Neuron (in vitro differentiated cells): ENCODE measurements around the gene NID1.

Source experiments
- H2AFZ ChIP-seq: one replicate; pipeline ENCODE4 v1.6.1; 2013; ENCODE audit warnings: low read depth, mild to moderate bottlenecking, inconsistent platforms, low read length, moderate library complexity
- H3K27me3 ChIP-seq: one replicate; pipeline ENCODE4 v1.6.1; 2013; ENCODE audit warnings: low read length; ENCODE audit not compliant: insufficient read depth
- H3K36me3 ChIP-seq: one replicate; pipeline ENCODE4 v1.6.1; 2013; ENCODE audit warnings: low read length; ENCODE audit not compliant: insufficient read depth
- H3K4me1 ChIP-seq: one replicate; pipeline ENCODE4 v1.6.1; 2013; ENCODE audit warnings: low read length; ENCODE audit not compliant: insufficient read depth
- H3K4me3 ChIP-seq: 2 replicates; pipeline ENCODE4 v1.5.1; 2013; ENCODE audit warnings: mild to moderate bottlenecking, low read length, moderate library complexity
- H3K9me3 ChIP-seq: one replicate; pipeline ENCODE4 v1.6.1; 2013; ENCODE audit warnings: low read length

NID1 gene

GRCh38 chr1:236044341-236044740 lies 20.5 kb downstream of the NID1 start:
- no peaks in the 10 kb centered on the region for H3K36me3 ChIP-seq
- no peak overlapping the region for H2AFZ ChIP-seq
- H3K4me3 ChIP-seq = no peak overlapping the region
- H3K27me3 ChIP-seq = no peaks in the 10 kb centered on the region
- peaks cover 5% of the 10 kb centered on the region for H3K9me3 ChIP-seq
- no peaks in the 10 kb centered on the region for H3K4me1 ChIP-seq

- Histone ChIP-seq H2AFZ (no peak overlapping the region), H3K27me3 (no peaks in the 10 kb centered on the region), H3K4me1 (no peaks in the 10 kb centered on the region), H3K4me3 (no peak overlapping the region), H3K36me3 (no peaks in the 10 kb centered on the region), H3K9me3 (peaks cover 5% of the 10 kb centered on the region)
These were observed 23.0 kb downstream of the NID1 start for GRCh38 chr1:236041631-236042618.

- H3K27me3 ChIP-seq = no peaks in the 10 kb centered on the region
- H3K9me3 ChIP-seq = peaks cover 5% of the 10 kb centered on the region
- no peak overlapping the region for H3K4me3 ChIP-seq
- H3K36me3 ChIP-seq = no peaks in the 10 kb centered on the region
- H3K4me1 ChIP-seq = no peaks in the 10 kb centered on the region
- no peak overlapping the region for H2AFZ ChIP-seq
These were observed 24.9 kb downstream of the NID1 start for GRCh38 chr1:236039740-236040685.

- Histone ChIP-seq H2AFZ (no peak overlapping the region), H3K27me3 (no peaks in the 10 kb centered on the region), H3K4me3 (no peak overlapping the region), H3K36me3 (no peaks in the 10 kb centered on the region), H3K9me3 (peaks cover 2% of the 10 kb centered on the region), H3K4me1 (no peaks in the 10 kb centered on the region)
These were observed 26.9 kb downstream of the NID1 start for GRCh38 chr1:236038034-236038433.

GRCh38 chr1:236035681-236036101 lies 29.2 kb downstream of the NID1 start:
- H2AFZ ChIP-seq = no peak overlapping the region
- no peaks in the 10 kb centered on the region for H3K36me3 ChIP-seq
- no peaks in the 10 kb centered on the region for H3K9me3 ChIP-seq
- H3K4me1 ChIP-seq = no peaks in the 10 kb centered on the region
- no peak overlapping the region for H3K4me3 ChIP-seq
- no peaks in the 10 kb centered on the region for H3K27me3 ChIP-seq

- no peaks in the 10 kb centered on the region for H3K36me3 ChIP-seq
- H3K9me3 ChIP-seq = no peaks in the 10 kb centered on the region
- H2AFZ ChIP-seq = no peak overlapping the region
- H3K4me3 ChIP-seq = no peak overlapping the region
- no peaks in the 10 kb centered on the region for H3K4me1 ChIP-seq
- H3K27me3 ChIP-seq = no peaks in the 10 kb centered on the region
These were observed 31.6 kb downstream of the NID1 start for GRCh38 chr1:236033336-236033735.

GRCh38 chr1:236030534-236030933 lies 34.4 kb downstream of the NID1 start:
- H3K36me3 ChIP-seq = no peaks in the 10 kb centered on the region
- H3K4me1 ChIP-seq = no peaks in the 10 kb centered on the region
- no peak overlapping the region for H2AFZ ChIP-seq
- no peaks in the 10 kb centered on the region for H3K27me3 ChIP-seq
- no peaks in the 10 kb centered on the region for H3K9me3 ChIP-seq
- H3K4me3 ChIP-seq = no peak overlapping the region

GRCh38 chr1:236029428-236029940 lies 35.4 kb downstream of the NID1 start:
- Histone ChIP-seq H3K36me3 (no peaks in the 10 kb centered on the region), H2AFZ (no peak overlapping the region), H3K9me3 (no peaks in the 10 kb centered on the region), H3K4me3 (no peak overlapping the region), H3K4me1 (no peaks in the 10 kb centered on the region), H3K27me3 (no peaks in the 10 kb centered on the region)

GRCh38 chr1:236027104-236027503 lies 37.8 kb downstream of the NID1 start:
- Histone ChIP-seq H3K27me3 (no peaks in the 10 kb centered on the region), H3K4me3 (no peak overlapping the region), H2AFZ (no peak overlapping the region), H3K9me3 (peaks cover 2% of the 10 kb centered on the region), H3K36me3 (no peaks in the 10 kb centered on the region), H3K4me1 (no peaks in the 10 kb centered on the region)

GRCh38 chr1:236025836-236026235 lies 39.1 kb downstream of the NID1 start:
- no peaks in the 10 kb centered on the region for H3K4me1 ChIP-seq
- no peak overlapping the region for H3K4me3 ChIP-seq
- H3K9me3 ChIP-seq = peaks cover 2% of the 10 kb centered on the region
- H3K36me3 ChIP-seq = no peaks in the 10 kb centered on the region
- no peak overlapping the region for H2AFZ ChIP-seq
- H3K27me3 ChIP-seq = no peaks in the 10 kb centered on the region

- Histone ChIP-seq H3K4me1 (no peaks in the 10 kb centered on the region), H3K4me3 (no peak overlapping the region), H2AFZ (no peak overlapping the region), H3K9me3 (peaks cover 2% of the 10 kb centered on the region), H3K27me3 (no peaks in the 10 kb centered on the region), H3K36me3 (no peaks in the 10 kb centered on the region)
These were observed 40.2 kb downstream of the NID1 start for GRCh38 chr1:236024641-236025040.

GRCh38 chr1:236023926-236024565 lies 40.8 kb downstream of the NID1 start:
- Histone ChIP-seq H3K9me3 (peaks cover 2% of the 10 kb centered on the region), H3K4me1 (no peaks in the 10 kb centered on the region), H3K36me3 (no peaks in the 10 kb centered on the region), H2AFZ (no peak overlapping the region), H3K27me3 (no peaks in the 10 kb centered on the region), H3K4me3 (no peak overlapping the region)
